Karpas-422 (cell line): ENCODE data around the gene AKTIP. TPM values are rescaled to one million over a fixed set of nuclear protein-coding genes. Genes with fewer than 3 reads are reported as not detected.
"Not testable (repeated sequence)": the region's sequence is repeated elsewhere in the genome, so short reads cannot be mapped to it uniquely, and the experiment has no call there.

Source experiments
- DNase-seq: peaks from one replicate; pipeline ENCODE4 v3.0.0-alpha.2; 2015
- H2AFZ ChIP-seq: fragments of 200-600 bp; sonication (generic); 2 replicates; pipeline ENCODE4 v1.6.1; 2014; ENCODE audit warnings: antibody characterized with exemption, low read length, mixed read lengths
- H3K27ac ChIP-seq: fragments of 200-600 bp; sonication (generic); 2 replicates; pipeline ENCODE4 v1.5.1; 2014; ENCODE audit warnings: mild to moderate bottlenecking, low read length, moderate library complexity
- H3K27me3 ChIP-seq: fragments of 200-600 bp; sonication (generic); 2 replicates; pipeline ENCODE4 v1.6.1; 2014; ENCODE audit warnings: low read length, mixed read lengths
- H3K36me3 ChIP-seq: fragments of 200-600 bp; sonication (generic); 2 replicates; pipeline ENCODE4 v1.6.1; 2014; ENCODE audit warnings: low read length, mixed read lengths; ENCODE audit not compliant: insufficient read depth
- H3K4me1 ChIP-seq: fragments of 200-600 bp; sonication (generic); 2 replicates; pipeline ENCODE4 v1.6.1; 2014; ENCODE audit warnings: mild to moderate bottlenecking, low read length, mixed read lengths
- H3K4me2 ChIP-seq: fragments of 200-600 bp; sonication (generic); 2 replicates; pipeline ENCODE4 v1.6.1; 2014; ENCODE audit warnings: low read length, low read depth, mild to moderate bottlenecking; ENCODE audit not compliant: poor library complexity, severe bottlenecking
- H3K4me3 ChIP-seq: fragments of 200-600 bp; sonication (generic); 2 replicates; pipeline ENCODE4 v1.5.1; 2014; ENCODE audit warnings: mild to moderate bottlenecking, antibody characterized with exemption, low read length, mixed read lengths
- H3K79me2 ChIP-seq: fragments of 200-600 bp; sonication (generic); 2 replicates; pipeline ENCODE4 v1.6.1; 2014; ENCODE audit warnings: mild to moderate bottlenecking, low read length, mixed read lengths
- H3K9ac ChIP-seq: fragments of 200-600 bp; sonication (generic); 2 replicates; pipeline ENCODE4 v1.6.0; 2014; ENCODE audit warnings: low read length
- H3K9me2 ChIP-seq: fragments of 200-600 bp; sonication (generic), shearing (Covaris generic); replicated peaks from 2 replicates; pipeline ENCODE4 v1.6.0; 2014; ENCODE audit warnings: mild to moderate bottlenecking, low read length, moderate library complexity; ENCODE audit not compliant: insufficient read depth
- H3K9me3 ChIP-seq: fragments of 300-700, 200-600 bp; sonication (generic); 2 replicates; pipeline ENCODE4 v1.6.1; 2014; ENCODE audit warnings: low read length, mixed read lengths
- H4K20me1 ChIP-seq: fragments of 200-600 bp; sonication (generic); 2 replicates; pipeline ENCODE4 v1.6.1; 2014; ENCODE audit warnings: mild to moderate bottlenecking, antibody characterized with exemption, low read length, low read depth; ENCODE audit not compliant: insufficient read depth
- total RNA-seq: library from RNA; depleted of rRNA; stranded (reverse); fragments of >200 nt; shearing (Covaris generic); gene quantifications from 2 replicates; pipeline ENCODE4 v1.2.3, GENCODE V29; 2014; ENCODE audit warnings: low replicate concordance

The AKTIP gene
- total RNA-seq, 1 experiment from 2014 or later: 9.0 TPM

GRCh38 chr16:53539346-53539745 is 36.3 kb upstream of the AKTIP start:
- not testable (repeated sequence) for H4K20me1 ChIP-seq, H3K27me3 ChIP-seq, H3K4me1 ChIP-seq, H3K9me2 ChIP-seq, H3K4me3 ChIP-seq, H3K27ac ChIP-seq, DNase-seq, H3K79me2 ChIP-seq, H3K9me3 ChIP-seq, H2AFZ ChIP-seq, H3K36me3 ChIP-seq, H3K9ac ChIP-seq, H3K4me2 ChIP-seq

- Histone ChIP-seq H3K27ac (no peak overlapping the region), H3K9me2 (no peaks in the 10 kb centered on the region), H3K9me3 (no peaks in the 10 kb centered on the region), H3K4me2 (no peak overlapping the region), H2AFZ (no peak overlapping the region), H3K4me3 (no peak overlapping the region), H3K79me2 (no peaks in the 10 kb centered on the region), H3K9ac (no peak overlapping the region), H4K20me1 (no peaks in the 10 kb centered on the region), H3K36me3 (no peaks in the 10 kb centered on the region), H3K4me1 (no peaks in the 10 kb centered on the region), H3K27me3 (no peaks in the 10 kb centered on the region)
- no peak for DNase-seq
These were observed 34.6 kb upstream of the AKTIP start for GRCh38 chr16:53537626-53538025.

- no peaks in the 10 kb centered on the region for H3K9me2 ChIP-seq
- H3K27ac ChIP-seq: no peak overlapping the region
- DNase-seq: no peak
- H3K4me1 ChIP-seq: no peaks in the 10 kb centered on the region
- H3K4me2 ChIP-seq: no peak overlapping the region
- no peak overlapping the region for H3K4me3 ChIP-seq
- no peaks in the 10 kb centered on the region for H3K27me3 ChIP-seq
- no peaks in the 10 kb centered on the region for H3K36me3 ChIP-seq
- H3K9ac ChIP-seq: no peak overlapping the region
- H4K20me1 ChIP-seq: no peaks in the 10 kb centered on the region
- H2AFZ ChIP-seq: no peak overlapping the region
- no peaks in the 10 kb centered on the region for H3K79me2 ChIP-seq
- no peaks in the 10 kb centered on the region for H3K9me3 ChIP-seq
These were observed 31.2 kb upstream of the AKTIP start for GRCh38 chr16:53534206-53534605.

- Histone ChIP-seq H3K27ac (no peak overlapping the region), H3K79me2 (no peaks in the 10 kb centered on the region), H3K36me3 (no peaks in the 10 kb centered on the region), H3K9me3 (no peaks in the 10 kb centered on the region), H3K27me3 (no peaks in the 10 kb centered on the region), H4K20me1 (no peaks in the 10 kb centered on the region), H3K9ac (no peak overlapping the region), H3K4me1 (no peaks in the 10 kb centered on the region), H2AFZ (no peak overlapping the region), H3K4me3 (no peak overlapping the region), H3K9me2 (no peaks in the 10 kb centered on the region), H3K4me2 (no peak overlapping the region)
- DNase-seq: no peak
These were observed 27.7 kb upstream of the AKTIP start for GRCh38 chr16:53530741-53531140.

GRCh38 chr16:53530046-53530445 is 27.0 kb upstream of the AKTIP start:
- no peaks in the 10 kb centered on the region for H3K36me3 ChIP-seq
- no peak overlapping the region for H3K4me2 ChIP-seq
- no peak overlapping the region for H3K27ac ChIP-seq
- H3K9me3 ChIP-seq: no peaks in the 10 kb centered on the region
- no peak overlapping the region for H3K4me3 ChIP-seq
- H3K9ac ChIP-seq: no peak overlapping the region
- H2AFZ ChIP-seq: no peak overlapping the region
- H3K4me1 ChIP-seq: no peaks in the 10 kb centered on the region
- H3K9me2 ChIP-seq: no peaks in the 10 kb centered on the region
- H4K20me1 ChIP-seq: no peaks in the 10 kb centered on the region
- no peaks in the 10 kb centered on the region for H3K27me3 ChIP-seq
- no peaks in the 10 kb centered on the region for H3K79me2 ChIP-seq
- no peak for DNase-seq

GRCh38 chr16:53529513-53529912 is 26.5 kb upstream of the AKTIP start:
- no peak overlapping the region for H3K4me2 ChIP-seq
- no peaks in the 10 kb centered on the region for H3K4me1 ChIP-seq
- no peak overlapping the region for H2AFZ ChIP-seq
- no peak overlapping the region for H3K9ac ChIP-seq
- H3K27ac ChIP-seq: no peak overlapping the region
- DNase-seq: no peak
- no peak overlapping the region for H3K4me3 ChIP-seq
- no peaks in the 10 kb centered on the region for H3K9me2 ChIP-seq
- no peaks in the 10 kb centered on the region for H3K9me3 ChIP-seq
- no peaks in the 10 kb centered on the region for H3K27me3 ChIP-seq
- no peaks in the 10 kb centered on the region for H3K36me3 ChIP-seq
- H3K79me2 ChIP-seq: no peaks in the 10 kb centered on the region
- no peaks in the 10 kb centered on the region for H4K20me1 ChIP-seq

GRCh38 chr16:53528797-53529196 is 25.8 kb upstream of the AKTIP start:
- no peaks in the 10 kb centered on the region for H3K27me3 ChIP-seq
- no peak overlapping the region for H2AFZ ChIP-seq
- H3K9me2 ChIP-seq: no peaks in the 10 kb centered on the region
- no peak overlapping the region for H3K27ac ChIP-seq
- H3K36me3 ChIP-seq: no peaks in the 10 kb centered on the region
- no peak overlapping the region for H3K4me2 ChIP-seq
- H4K20me1 ChIP-seq: no peaks in the 10 kb centered on the region
- no peaks in the 10 kb centered on the region for H3K9me3 ChIP-seq
- no peaks in the 10 kb centered on the region for H3K4me1 ChIP-seq
- no peak overlapping the region for H3K4me3 ChIP-seq
- H3K79me2 ChIP-seq: no peaks in the 10 kb centered on the region
- H3K9ac ChIP-seq: no peak overlapping the region
- no peak for DNase-seq

- Histone ChIP-seq H2AFZ (no peak overlapping the region), H4K20me1 (no peaks in the 10 kb centered on the region), H3K27ac (no peak overlapping the region), H3K36me3 (no peaks in the 10 kb centered on the region), H3K4me3 (no peak overlapping the region), H3K9me2 (no peaks in the 10 kb centered on the region), H3K79me2 (no peaks in the 10 kb centered on the region), H3K9me3 (no peaks in the 10 kb centered on the region), H3K9ac (no peak overlapping the region), H3K4me2 (no peak overlapping the region), H3K4me1 (no peaks in the 10 kb centered on the region), H3K27me3 (no peaks in the 10 kb centered on the region)
- no peak for DNase-seq
These were observed 21.1 kb upstream of the AKTIP start for GRCh38 chr16:53523971-53524548.
